Measurements from ENCODE around the gene LZTS2.

DNA sequence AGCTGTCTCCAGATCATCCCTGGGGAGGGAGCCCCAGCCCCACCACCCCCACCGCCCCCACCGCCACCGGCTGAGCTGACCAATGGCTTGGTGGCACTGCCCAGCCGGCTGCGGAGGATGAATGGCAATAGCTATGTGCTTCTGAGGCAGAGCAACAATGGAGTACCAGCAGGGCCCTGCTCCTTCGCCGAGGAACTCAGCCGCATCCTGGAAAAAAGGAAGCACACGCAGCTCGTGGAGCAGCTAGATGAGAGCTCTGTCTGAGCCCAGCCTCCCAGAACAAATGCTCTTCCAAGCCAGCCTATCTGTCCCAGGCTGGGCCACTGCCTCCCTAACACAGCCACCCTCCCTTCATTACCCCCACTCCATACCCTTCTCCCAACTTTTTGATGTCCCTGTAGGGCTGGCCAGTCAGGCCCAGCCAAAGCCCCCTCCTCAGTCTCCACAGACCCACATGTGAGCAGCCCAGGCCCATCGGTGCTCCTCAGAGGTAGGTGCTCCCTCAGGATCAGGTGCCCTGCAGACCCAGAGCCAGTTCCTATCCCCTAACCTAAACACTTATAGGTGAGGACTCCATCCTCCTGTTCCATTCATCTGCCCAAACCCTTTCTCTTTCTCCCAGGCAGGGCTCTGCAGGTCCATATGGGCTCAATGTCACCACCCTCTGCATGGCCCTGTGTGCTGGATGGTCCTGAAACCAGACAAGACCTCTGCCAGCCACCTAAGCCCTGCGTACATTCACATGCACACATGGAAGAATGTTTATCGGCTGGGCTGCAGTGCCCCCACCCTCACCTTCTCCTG lies 15.5 kb upstream of the LZTS2 start:
- TF ChIP-seq EZH2 (IDR thresholded peaks at IDR 0.05) (no peak), POLR2AphosphoS5 (IDR thresholded peaks at IDR 0.05; ENCODE audit: borderline replicate concordance, low read depth, low read length) (no peak)
